Right ventricle myocardium inferior (tissue), 1 donor: ENCODE measurements around the gene MS4A10. TPM values are rescaled to one million over a fixed set of nuclear protein-coding genes. Genes with fewer than 3 reads are reported as not detected.
"Not testable (repeated sequence)": the region's sequence is repeated elsewhere in the genome, so short reads cannot be mapped to it uniquely, and the experiment has no call there.

Source experiments
- ATAC-seq: fragments of 200-7000 bp; cut with Tn5 transposase; one replicate; pipeline ENCODE4 v1.9.1; 2020; ENCODE audit warnings: mild to moderate bottlenecking, moderate library complexity
- DNase-seq: peaks from one replicate; pipeline ENCODE4 v3.0.0; 2021; ENCODE audit errors: missing footprints
- intact Hi-C: fragments of 100-400 bp; cut with DNase I; formaldehyde crosslinking; loops from one replicate; pipeline ENCODE4 v1.11.0; 2022
- total RNA-seq: library from RNA; stranded (reverse); fragmentation: NEBNext Ultra II Directional; extraction: Animal tissue kit (Norgen Biotek cat#: 25700); gene quantifications from one replicate; pipeline ENCODE4 v1.2.1, GENCODE V29; 2021
- donor health status: DM: no; HTN: yes; CAD: no; lungs with severe emphysema.

MS4A10 gene
- total RNA-seq, 1 donor from 2014 or later: not detected

GRCh38 chr11:60813324-60813723 lies 28.2 kb downstream of the MS4A10 start:
- intact Hi-C loops: no loop called here
- DNase-seq: no peak
- no peak for ATAC-seq

DNA sequence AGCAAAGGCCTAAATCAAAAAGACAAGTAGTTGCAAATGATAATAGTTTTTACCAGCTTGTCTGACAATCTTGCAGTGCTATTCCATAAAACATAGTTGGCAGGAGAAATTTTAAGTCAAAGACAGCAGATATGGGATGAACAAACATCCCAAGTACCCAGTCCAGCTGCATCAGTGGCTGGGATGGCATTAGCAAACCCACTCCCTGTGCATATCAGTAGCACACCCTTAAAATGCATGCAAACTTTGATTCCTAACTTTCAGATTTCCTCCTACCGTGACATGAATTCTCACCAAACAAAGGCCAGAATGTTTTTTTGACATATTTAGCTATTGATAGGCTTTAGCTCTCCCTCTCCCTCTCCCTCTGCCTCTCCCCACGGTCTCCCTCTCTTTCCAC lies 29.0 kb downstream of the MS4A10 start:
- DNase-seq (no peak), ATAC-seq (no peak)
- intact Hi-C loops: no loop called here

DNA sequence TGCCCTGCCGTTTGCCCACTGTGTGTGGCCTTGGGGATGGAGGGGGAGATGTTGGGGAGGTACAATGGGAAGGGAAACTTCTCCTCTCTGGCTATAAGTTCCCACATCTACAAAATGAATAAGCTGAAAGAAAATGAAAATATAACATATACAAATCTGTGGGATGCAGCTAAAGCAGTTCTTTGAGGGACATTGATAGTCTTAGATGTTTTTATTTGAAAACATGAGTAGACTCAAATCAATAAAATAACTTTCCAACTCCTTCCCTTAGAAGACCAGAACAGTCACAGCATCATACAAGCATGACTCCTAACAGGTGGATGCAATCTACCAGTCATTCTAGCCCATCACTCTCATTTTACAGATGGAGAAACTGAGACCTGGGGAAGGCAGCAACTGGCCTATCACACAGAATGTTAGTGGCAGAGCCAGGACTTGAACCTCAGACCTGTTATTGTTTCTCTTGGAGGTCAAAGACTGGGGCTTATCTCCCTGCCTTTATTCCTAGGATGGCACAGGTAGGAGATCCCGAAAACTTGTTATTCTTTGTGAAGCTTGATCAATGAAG lies 31.5 kb downstream of the MS4A10 start:
- intact Hi-C loops: no loop called here
- ATAC-seq (no peak), DNase-seq (no peak)

- no peak for DNase-seq
- ATAC-seq: no peak
- intact Hi-C loops: no loop called here
Observed at GRCh38 chr11:60818057-60818456, 32.9 kb downstream of the MS4A10 start.

GRCh38 chr11:60821827-60822599 lies 36.9 kb downstream of the MS4A10 start:
- no peak for DNase-seq
- ATAC-seq: no peak
- intact Hi-C loops: no loop called here

GRCh38 chr11:60823745-60824306 lies 38.7 kb downstream of the MS4A10 start:
- intact Hi-C loops, DNase-seq, ATAC-seq: not testable (repeated sequence)

DNA sequence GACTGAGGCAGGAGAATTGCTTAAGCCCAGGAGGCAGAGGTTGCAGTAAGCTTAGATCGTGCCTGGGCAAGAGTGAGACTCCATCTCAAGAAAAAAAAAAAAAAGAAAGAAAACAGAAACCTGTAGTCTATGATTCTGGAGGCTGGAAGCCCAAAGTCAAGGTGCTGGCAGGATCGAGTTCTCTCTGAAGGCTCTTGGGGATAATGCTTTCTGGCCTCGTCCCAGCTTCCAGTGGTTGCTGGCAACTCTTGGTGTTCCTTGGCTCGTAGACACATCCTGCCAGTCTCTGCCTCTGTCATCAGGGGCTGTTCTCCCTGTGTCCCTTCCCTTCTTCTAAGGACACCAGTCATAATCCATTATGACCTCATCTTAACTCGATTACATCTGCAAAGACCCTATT lies 40.0 kb downstream of the MS4A10 start:
- intact Hi-C loops: loop anchor here (5.0 kb wide), 1 partner anchor 48 kb away; no protein-coding TSS in a partner anchor
- DNase-seq (no peak), ATAC-seq (no peak)

DNA sequence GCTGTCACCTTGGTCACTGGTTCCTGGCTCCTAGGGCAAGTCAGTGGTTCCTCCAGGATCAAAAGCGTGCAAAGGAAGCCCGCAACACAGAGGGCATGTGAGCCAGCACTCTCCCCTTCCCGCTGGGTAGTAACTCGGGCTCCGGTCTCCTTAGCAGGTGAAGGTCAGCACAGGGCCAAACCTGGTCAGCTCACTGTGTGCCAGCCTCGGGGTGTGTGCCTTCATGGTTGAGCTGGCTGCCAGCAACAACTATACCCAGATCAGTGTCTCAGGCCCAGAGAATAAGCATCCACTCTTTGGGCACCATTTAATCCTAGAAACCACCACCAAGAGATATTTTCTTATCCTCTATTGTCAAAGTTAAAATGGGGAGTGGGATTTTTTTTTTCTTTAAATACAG lies 40.7 kb downstream of the MS4A10 start:
- intact Hi-C loops: loop anchor here (5.0 kb wide), 1 partner anchor 48 kb away; no protein-coding TSS in a partner anchor
- ATAC-seq (no peak), DNase-seq (no peak)

GRCh38 chr11:60830478-60831142 lies 45.5 kb downstream of the MS4A10 start:
- DNase-seq: no peak
- ATAC-seq: peak; percentile 8
- intact Hi-C loops: loop anchor here (1.0 to 5.0 kb wide), 4 partner anchors 57 to 356 kb away; no protein-coding TSS in a partner anchor

DNA sequence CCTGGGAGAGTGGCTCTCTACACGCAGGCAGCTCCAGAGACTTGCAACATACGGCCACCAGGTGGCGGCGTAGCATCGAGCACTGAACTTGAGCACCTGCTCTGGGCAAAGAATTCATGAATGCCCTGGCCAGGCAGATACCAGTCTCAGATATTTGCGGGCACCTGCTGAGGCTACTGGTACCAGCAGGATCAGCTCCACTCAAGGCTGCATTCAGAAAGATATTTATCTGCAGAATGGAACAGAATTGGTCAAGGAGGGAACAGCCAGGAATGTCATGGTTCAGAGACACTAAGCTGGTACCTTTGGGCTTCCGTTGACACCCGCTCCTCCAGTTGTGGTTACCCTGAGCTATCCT lies 46.0 kb downstream of the MS4A10 start:
- DNase-seq (peak; percentile 91), ATAC-seq (peak; percentile 86)
- intact Hi-C loops: loop anchor here (1.0 to 5.0 kb wide), 4 partner anchors 56 to 356 kb away; no protein-coding TSS in a partner anchor

DNA sequence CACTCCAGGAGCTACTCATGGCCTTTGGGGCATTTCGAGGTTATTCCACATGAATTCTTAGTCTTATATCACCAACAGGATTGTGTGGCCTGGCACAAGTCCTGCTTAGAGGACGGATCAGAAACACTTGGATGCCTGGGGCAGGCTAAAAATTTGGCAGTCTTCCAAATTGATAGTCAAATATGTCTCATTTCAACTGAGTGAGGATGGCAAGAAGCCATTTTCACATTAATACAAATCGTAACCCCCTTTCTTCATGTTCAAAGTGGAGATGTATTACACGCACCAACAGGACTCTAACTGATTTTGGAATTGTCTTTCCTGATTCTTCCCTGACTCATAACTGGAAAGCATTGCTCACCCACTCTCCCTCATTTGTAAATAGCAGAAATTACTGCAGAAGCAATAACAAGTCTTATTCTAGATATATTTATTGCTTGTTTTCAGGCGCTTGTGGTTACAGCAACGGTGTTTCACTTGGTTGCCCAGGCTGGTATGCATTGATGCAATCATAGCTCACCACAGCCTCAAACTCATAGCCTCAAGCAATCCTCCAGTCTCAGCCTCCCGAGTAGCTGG lies 46.5 kb downstream of the MS4A10 start:
- no peak for ATAC-seq
- DNase-seq: no peak
- intact Hi-C loops: loop anchor here (1.0 to 5.0 kb wide), 4 partner anchors 56 to 355 kb away; no protein-coding TSS in a partner anchor

GRCh38 chr11:60834742-60835533 lies 49.8 kb downstream of the MS4A10 start:
- intact Hi-C loops: loop anchor here (5.0 kb wide), 1 partner anchor 292 kb away; no protein-coding TSS in a partner anchor
- no peak for ATAC-seq
- DNase-seq: no peak

GRCh38 chr11:60835534-60835846 lies 50.4 kb downstream of the MS4A10 start:
- ATAC-seq (peak; percentile 23), DNase-seq (no peak)

DNA sequence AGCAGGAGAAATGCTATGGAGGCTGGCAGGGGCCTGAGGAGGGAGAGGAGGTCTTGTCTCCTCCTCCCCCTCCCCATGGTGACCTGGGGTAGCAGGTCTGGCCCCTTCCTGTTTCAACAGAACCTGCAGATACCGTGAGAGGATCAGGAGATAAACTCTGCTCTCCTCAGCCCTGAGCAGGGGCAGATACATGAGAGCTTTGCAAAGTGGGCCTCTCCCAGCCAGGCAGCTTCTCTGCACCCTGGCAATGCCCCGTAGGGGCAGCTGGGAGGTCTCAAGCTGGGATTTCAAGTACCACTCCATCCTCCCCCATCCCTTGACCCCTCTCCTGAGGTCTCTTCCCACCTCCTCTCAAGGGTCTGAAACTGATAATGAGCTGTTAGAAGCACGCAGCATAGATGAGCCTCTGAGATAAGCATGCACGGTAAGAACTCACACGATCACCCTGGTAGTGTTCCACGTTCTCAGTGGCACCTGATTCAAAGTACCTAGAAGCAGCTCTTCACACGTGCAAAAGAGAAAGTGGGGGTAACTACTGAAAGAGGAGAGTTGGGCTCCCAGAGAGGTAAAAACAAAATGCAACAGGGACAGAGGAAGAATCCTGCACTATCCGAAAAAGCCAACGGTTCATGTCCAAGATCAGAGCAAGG lies 51.9 kb downstream of the MS4A10 start:
- DNase-seq: no peak
- no peak for ATAC-seq
- intact Hi-C loops: no loop called here

More at GRCh38 chr11:60835534-60835846, 50.4 kb downstream of the MS4A10 start:
- intact Hi-C loops: no loop called here

GRCh38 chr11:60838132-60838531 lies 53.0 kb downstream of the MS4A10 start:
- intact Hi-C loops: no loop called here
- DNase-seq (no peak), ATAC-seq (no peak)

GRCh38 chr11:60840470-60841430 lies 55.6 kb downstream of the MS4A10 start:
- intact Hi-C loops: no loop called here

More at GRCh38 chr11:60840470-60841430, 55.6 kb downstream of the MS4A10 start:
- ATAC-seq (peak; percentile 67), DNase-seq (no peak)
